B cell (primary cell): Measurements from ENCODE around the gene SALL1. TPM values are rescaled to one million over a fixed set of nuclear protein-coding genes. Genes with fewer than 3 reads are reported as not detected.

Source experiments
- ATAC-seq: fragments of 200-7000 bp; cut with Tn5 transposase; one replicate; pipeline ENCODE4 v1.10.0; 2021; ENCODE audit warnings: low read depth, mild to moderate bottlenecking, moderate number of reproducible peaks, moderate library complexity
- CTCF ChIA-PET: fragments of 350-600 bp; sonication (Branson Sonifier 250); formaldehyde crosslinking; loops from one replicate; lab custom pipeline; 2021; ENCODE audit warnings: antibody characterized with exemption, inconsistent platforms; lab: Charles Lee
- POLR2A ChIA-PET: fragments of 350-600 bp; sonication (Branson Sonifier 250); formaldehyde crosslinking; loops from one replicate; lab custom pipeline; 2021; ENCODE audit warnings: antibody characterized with exemption; lab: Charles Lee
- DNase-seq: peaks from one replicate; pipeline ENCODE4 v3.0.0; 2013
- H2AFZ ChIP-seq: 2 replicates; pipeline ENCODE4 v1.6.1; 2012; ENCODE audit warnings: mild to moderate bottlenecking, low read depth, low read length; ENCODE audit not compliant: insufficient read depth, poor library complexity, severe bottlenecking
- H3K27ac ChIP-seq, 2 donors: 1 replicate in 1 of 2; 2 replicates in 1 of 2; pipeline ENCODE4 v1.5.1; 2012 to 2013; ENCODE audit warnings: low read length in 2 of 2, mild to moderate bottlenecking in 2 of 2, moderate library complexity in 1 of 2
- H3K27me3 ChIP-seq, 4 experiments: fragments of 200-600 bp in 1 of 4; sonication (generic) in 1 of 4; replicated peaks in 1 of 4; 1 replicate in 2 of 4; 2 replicates in 2 of 4; pipeline versions ENCODE4 v1.6.1 to v1.7.0; 2013 to 2016; ENCODE audit warnings: low read length in 3 of 4, mild to moderate bottlenecking in 2 of 4, mixed read lengths in 1 of 4, moderate library complexity in 1 of 4; ENCODE audit not compliant: insufficient read depth in 4 of 4, control insufficient read depth in 3 of 4; ENCODE audit errors: control extremely low read depth in 1 of 4
- H3K36me3 ChIP-seq, 2 experiments: replicated peaks in 1 of 2; 1 replicate in 1 of 2; 2 replicates in 1 of 2; pipeline versions ENCODE4 v1.6.1 to v1.7.1; 2013; ENCODE audit warnings: low read length in 1 of 2; ENCODE audit not compliant: insufficient read depth in 2 of 2, control insufficient read depth in 1 of 2; ENCODE audit errors: control extremely low read depth in 1 of 2, extremely low read depth in 1 of 2
- H3K4me1 ChIP-seq, 2 donors: fragments of 200-600 bp in 1 of 2; sonication (generic) in 1 of 2; 1 replicate in 1 of 2; 2 replicates in 1 of 2; pipeline versions ENCODE4 v1.5.1 to v1.6.1; 2013 to 2017; ENCODE audit warnings: low read length in 2 of 2; ENCODE audit not compliant: control insufficient read depth in 2 of 2, insufficient read depth in 2 of 2
- H3K4me2 ChIP-seq: replicated peaks from 2 replicates; pipeline ENCODE3; 2012; ENCODE audit warnings: mild to moderate bottlenecking, low read depth, low read length; ENCODE audit not compliant: poor library complexity, severe bottlenecking
- H3K4me3 ChIP-seq, 5 experiments: fragments of 200-600 bp in 1 of 5; sonication (generic) in 1 of 5; 1 replicate in 3 of 5; 2 replicates in 2 of 5; pipeline versions ENCODE4 v1.5.1 to v1.7.0; 2011 to 2016; ENCODE audit warnings: low read length in 4 of 5, mild to moderate bottlenecking in 4 of 5, low read depth in 2 of 5, control low read depth in 1 of 5, moderate library complexity in 1 of 5; ENCODE audit not compliant: insufficient read depth in 1 of 5; ENCODE audit errors: control extremely low read depth in 1 of 5, extremely low read depth in 1 of 5
- H3K79me2 ChIP-seq: fragments of 200-600 bp; sonication (generic); one replicate; pipeline ENCODE4 v1.6.0; 2016; ENCODE audit warnings: low read length; ENCODE audit not compliant: control insufficient read depth, insufficient read depth
- H3K9ac ChIP-seq: fragments of 200-600 bp; sonication (generic); 2 replicates; pipeline ENCODE4 v1.6.1; 2017; ENCODE audit warnings: mild to moderate bottlenecking, low read length, moderate library complexity
- H3K9me3 ChIP-seq, 3 donors: one replicate each; pipeline versions ENCODE4 v1.6.1 to v1.7.1; 2013; ENCODE audit warnings: low read length in 2 of 3; ENCODE audit not compliant: control insufficient read depth in 2 of 3, insufficient read depth in 1 of 3; ENCODE audit errors: control extremely low read depth in 1 of 3
- H4K20me1 ChIP-seq: 2 replicates; pipeline ENCODE4 v1.6.0; 2012; ENCODE audit warnings: mild to moderate bottlenecking, low read length; ENCODE audit not compliant: insufficient read depth, control insufficient read depth, poor library complexity, severe bottlenecking
- H3K27ac Mint-ChIP-seq: one replicate; pipeline ENCODE4 v1.8.0; 2021; ENCODE audit warnings: mixed read lengths
- H3K27me3 Mint-ChIP-seq: one replicate; pipeline ENCODE4 v1.8.0; 2021; ENCODE audit warnings: mixed read lengths
- H3K4me1 Mint-ChIP-seq: one replicate; pipeline ENCODE4 v1.8.0; 2021; ENCODE audit warnings: mixed read lengths
- H3K4me3 Mint-ChIP-seq: one replicate; pipeline ENCODE4 v1.8.0; 2021; ENCODE audit warnings: mixed read lengths
- H3K9me3 Mint-ChIP-seq: one replicate; pipeline ENCODE4 v1.8.0; 2022; ENCODE audit warnings: mixed read lengths; ENCODE audit not compliant: insufficient read depth
- CTCF ChIP-seq: fragments of 200-600 bp; IDR thresholded peaks from one replicate; pipeline ENCODE4 v1.8.0; 2022; ENCODE audit warnings: antibody characterized with exemption, mild to moderate bottlenecking
- EZH2 ChIP-seq: IDR thresholded peaks from 2 replicates; pipeline ENCODE4 v1.6.1; 2012; ENCODE audit warnings: borderline replicate concordance, low read depth, mild to moderate bottlenecking, moderate library complexity, low read length; ENCODE audit not compliant: insufficient read depth, poor library complexity, severe bottlenecking
- WGBS: methylation state at CpG from one replicate; pipeline ENCODE4 v1.1.5; 2013; ENCODE audit warnings: missing lambda C conversion rate; ENCODE audit not compliant: insufficient coverage; 5-methylcytosine and 5-hydroxymethylcytosine counted together
- intact Hi-C: fragments of 100-400 bp; cut with micrococcal nuclease; formaldehyde crosslinking; loops from one replicate; pipeline ENCODE4 v1.10.0; 2022
- polyA plus RNA-seq: library from polyadenylated mRNA; depleted of rRNA; stranded (reverse); fragments of >200 nt; gene quantifications from 2 replicates; pipeline ENCODE4 v1.2.3, GENCODE V29; 2012
- total RNA-seq, 2 donors: library from RNA; stranded (reverse); fragments of 120-200 nt in 1 of 2; gene quantifications; 1 replicate in 1 of 2; 2 replicates in 1 of 2; pipeline versions ENCODE4 v1.2.3 to v1.2.4, GENCODE V29; 2013 to 2022

The SALL1 gene
- total and polyA plus RNA-seq, 2 donors (not counting 1 experiment from before 2014, with no cell fraction given) = not detected

GRCh38 chr16:51144203-51144602 is 6.9 kb downstream of the SALL1 start:
- DNase-seq (no peak), ATAC-seq (no peak)
- no CpG with 5 or more reads among the region's 1 CpG for WGBS
- Histone ChIP-seq H3K4me3 (no peak overlapping the region), H3K9ac (no peak overlapping the region), H3K79me2 (no peaks in the 10 kb centered on the region), H3K36me3 (no peaks in the 10 kb centered on the region), H3K4me1 (no peaks in the 10 kb centered on the region), H3K4me2 (no peak overlapping the region), H4K20me1 (no peaks in the 10 kb centered on the region), H2AFZ (no peak overlapping the region), H3K27me3 (peaks cover 0 to 16% (median 2%) of the 10 kb centered on the region in 4 experiments), H3K9me3 (peaks cover 0 to 14% (median 0%) of the 10 kb centered on the region in 3 donors), H3K27ac (no peak overlapping the region)
- no peak overlapping the region for H3K4me3 Mint-ChIP-seq
- no peak overlapping the region for H3K27ac Mint-ChIP-seq
- ChIA-PET POLR2A (no interaction called here), CTCF (no interaction called here)
- peaks cover 37% of the 10 kb centered on the region for H3K27me3 Mint-ChIP-seq
- no peaks in the 10 kb centered on the region for H3K9me3 Mint-ChIP-seq
- no peak for TF ChIP-seq EZH2
- TF ChIP-seq CTCF = no peak
- intact Hi-C loops = no loop called here
- no peaks in the 10 kb centered on the region for H3K4me1 Mint-ChIP-seq

DNA sequence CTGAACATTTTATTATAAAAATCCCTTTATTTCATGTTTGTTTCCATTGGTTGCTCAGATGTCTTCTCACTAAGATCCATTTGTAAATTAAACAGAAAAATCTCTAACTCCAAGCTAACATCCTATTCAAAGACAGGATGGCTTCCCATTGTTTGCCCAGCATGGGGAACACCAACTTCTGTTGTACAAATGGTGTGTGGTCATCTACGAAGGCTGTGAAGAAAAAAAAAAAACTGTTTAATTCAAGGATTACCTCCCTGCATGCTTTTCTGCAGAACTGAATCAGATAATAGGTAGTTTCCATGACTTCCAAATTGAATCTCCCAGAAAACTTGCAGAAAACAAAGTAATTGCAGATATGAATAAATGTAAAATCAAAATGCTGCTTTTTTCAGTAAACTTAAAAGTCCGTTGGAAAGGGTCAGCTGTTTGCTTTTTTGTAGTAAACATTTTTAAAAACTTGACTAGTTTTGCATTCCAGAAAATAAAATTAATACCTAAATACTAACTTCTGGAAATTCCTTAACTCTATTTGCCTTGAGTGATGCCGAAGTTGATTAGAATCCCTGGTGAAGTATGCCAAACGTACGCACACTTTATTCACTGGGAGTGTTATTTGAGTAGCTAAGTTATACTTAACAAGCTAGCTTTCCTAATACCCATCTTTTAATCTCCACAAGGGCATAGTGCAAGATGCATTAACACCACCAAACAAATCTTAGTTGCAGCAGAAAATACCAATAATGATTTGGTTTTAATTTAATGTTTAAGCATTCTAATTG is 7.7 kb downstream of the SALL1 start:
- Histone ChIP-seq H3K27ac (no peak overlapping the region), H3K79me2 (no peaks in the 10 kb centered on the region), H3K9ac (no peak overlapping the region), H4K20me1 (no peaks in the 10 kb centered on the region), H3K9me3 (peaks cover 0 to 20% (median 0%) of the 10 kb centered on the region in 3 donors), H3K4me1 (no peaks in the 10 kb centered on the region), H3K4me3 (no peak overlapping the region), H3K36me3 (no peaks in the 10 kb centered on the region), H3K27me3 (peaks cover 0 to 8% (median 0%) of the 10 kb centered on the region in 4 experiments), H3K4me2 (no peak overlapping the region), H2AFZ (no peak overlapping the region)
- Mint-ChIP-seq H3K4me3 (no peak overlapping the region), H3K4me1 (no peaks in the 10 kb centered on the region), H3K27ac (no peak overlapping the region), H3K27me3 (peaks cover 32% of the 10 kb centered on the region), H3K9me3 (no peaks in the 10 kb centered on the region)
- intact Hi-C loops = no loop called here
- CTCF ChIA-PET = no interaction called here
- WGBS = no CpG with 5 or more reads among the region's 5 CpGs
- TF ChIP-seq CTCF (no peak), EZH2 (no peak)
- no peak for ATAC-seq
- POLR2A ChIA-PET = no interaction called here
- DNase-seq = no peak
